GM12801 (cell line): ENCODE data around the gene ACP2.

Experiments
- CTCF ChIP-seq: IDR thresholded peaks from one replicate; pipeline ENCODE4 v1.5.1; 2011; ENCODE audit warnings: control low read depth; ENCODE audit not compliant: insufficient read length; ENCODE audit errors: extremely low read depth

Gene ACP2

GRCh38 chr11:47268448-47269001 lies 19.9 kb upstream of the ACP2 start:
- TF ChIP-seq CTCF: no peak

GRCh38 chr11:47267876-47268275 lies 19.3 kb upstream of the ACP2 start:
- no peak for TF ChIP-seq CTCF

GRCh38 chr11:47264521-47264920 lies 15.9 kb upstream of the ACP2 start:
- TF ChIP-seq CTCF: no peak

GRCh38 chr11:47264119-47264518 lies 15.5 kb upstream of the ACP2 start:
- no peak for TF ChIP-seq CTCF

- TF ChIP-seq CTCF: no peak
These were observed 12.7 kb upstream of the ACP2 start for GRCh38 chr11:47261291-47261800.

- TF ChIP-seq CTCF: no peak
These were observed 11.8 kb upstream of the ACP2 start for GRCh38 chr11:47260366-47260765.

- no peak for TF ChIP-seq CTCF
These were observed 10.8 kb upstream of the ACP2 start for GRCh38 chr11:47259232-47259977.
